Choroid plexus epithelial cell (primary cell): ENCODE measurements around the gene LTBP1.

Experiments used
- DNase-seq: peaks from one replicate; pipeline ENCODE4 v3.0.0-alpha.2; 2010; ENCODE audit warnings: low read depth
- H3K4me3 ChIP-seq: 2 replicates; pipeline ENCODE4 v1.5.1; 2011; ENCODE audit warnings: low read depth, mild to moderate bottlenecking, control low read depth, low read length, moderate library complexity
- CTCF ChIP-seq: conservative IDR thresholded peaks from 2 replicates; pipeline ENCODE4 v1.5.1; 2011; ENCODE audit warnings: low read depth, mild to moderate bottlenecking, control low read depth, inconsistent platforms, low read length, moderate library complexity

Gene LTBP1

DNA sequence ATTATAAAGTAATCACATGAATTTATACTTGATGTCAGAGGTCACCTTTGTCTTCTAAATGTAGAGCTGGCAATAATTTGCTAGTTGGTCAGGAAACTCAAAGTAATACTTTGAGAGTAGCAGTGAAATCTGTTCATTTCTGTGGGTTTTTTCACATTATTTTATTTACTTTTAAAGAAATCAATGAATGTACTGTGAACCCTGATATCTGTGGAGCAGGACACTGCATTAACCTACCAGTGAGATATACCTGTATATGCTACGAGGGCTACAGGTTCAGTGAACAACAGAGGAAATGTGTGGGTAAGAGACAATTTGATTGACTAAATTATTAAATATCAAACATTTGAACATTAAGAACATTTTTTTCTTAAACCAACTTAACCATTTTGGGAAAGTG lies 326.7 kb downstream of the LTBP1 start:
- no peak for TF ChIP-seq CTCF
- no peak for DNase-seq
- no peak overlapping the region for H3K4me3 ChIP-seq

- no peak for DNase-seq
- no peak for TF ChIP-seq CTCF
- no peak overlapping the region for H3K4me3 ChIP-seq
Measured at GRCh38 chr2:33274524-33274923, 327.8 kb downstream of the LTBP1 start.

GRCh38 chr2:33275689-33276444 lies 329.1 kb downstream of the LTBP1 start:
- peak; percentile 98 for DNase-seq
- TF ChIP-seq CTCF = no peak
- H3K4me3 ChIP-seq = no peak overlapping the region

DNA sequence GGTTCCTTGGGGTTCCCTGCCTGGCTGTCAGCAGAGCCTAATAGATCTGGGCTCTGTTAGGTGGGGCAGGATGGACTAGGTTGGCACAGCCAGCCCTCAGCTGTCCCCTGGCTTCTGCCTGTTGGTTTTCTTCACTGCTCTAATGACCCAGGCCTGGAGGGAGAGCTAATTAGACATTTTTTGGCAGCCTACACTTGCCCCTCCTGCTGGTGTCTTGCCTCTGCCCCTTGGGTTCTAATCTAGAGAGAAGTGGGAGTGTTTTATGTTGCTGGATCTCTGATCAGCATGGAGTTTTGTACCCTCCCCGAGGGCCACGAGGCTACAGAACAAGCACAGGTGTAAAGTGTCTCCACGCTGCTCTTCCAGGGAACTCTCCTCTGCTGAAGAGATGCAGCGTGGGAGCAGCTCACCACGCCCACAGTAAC lies 330.3 kb downstream of the LTBP1 start:
- no peak overlapping the region for H3K4me3 ChIP-seq
- TF ChIP-seq CTCF = no peak
- no peak for DNase-seq

DNA sequence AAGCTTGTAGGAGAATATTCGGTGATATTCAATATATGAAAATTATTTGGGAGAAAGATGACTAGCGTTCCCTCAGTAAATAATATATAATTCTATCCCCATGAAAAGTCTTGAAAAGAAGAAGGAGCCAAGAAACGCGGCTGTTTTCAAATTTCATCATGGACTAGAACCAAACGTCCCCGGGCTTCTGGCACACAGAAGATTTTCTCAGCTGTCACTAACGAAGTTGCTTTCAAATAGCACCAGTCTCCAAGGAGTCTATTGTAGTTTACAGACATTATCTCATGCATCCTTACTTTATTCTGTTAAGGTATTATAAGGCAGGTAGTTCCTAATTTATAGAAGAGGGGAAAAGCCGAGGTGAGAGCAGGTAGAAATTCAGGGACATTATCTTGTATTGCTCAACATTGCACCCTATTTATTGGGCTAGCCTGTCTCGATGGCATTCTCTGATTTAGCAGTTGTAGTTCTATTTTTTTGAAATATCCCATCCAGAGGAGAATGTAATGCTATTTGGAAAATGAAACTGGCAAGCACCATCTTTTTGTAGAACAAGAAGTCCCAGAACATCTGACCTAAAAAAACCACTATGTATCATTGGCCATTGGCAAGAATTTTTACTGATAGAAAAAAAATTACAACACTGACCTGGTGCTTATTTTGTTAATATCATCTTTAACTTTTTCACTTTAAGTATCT lies 331.6 kb downstream of the LTBP1 start:
- DNase-seq = peak; percentile 53
- no peak for TF ChIP-seq CTCF
- H3K4me3 ChIP-seq = no peak overlapping the region

DNA sequence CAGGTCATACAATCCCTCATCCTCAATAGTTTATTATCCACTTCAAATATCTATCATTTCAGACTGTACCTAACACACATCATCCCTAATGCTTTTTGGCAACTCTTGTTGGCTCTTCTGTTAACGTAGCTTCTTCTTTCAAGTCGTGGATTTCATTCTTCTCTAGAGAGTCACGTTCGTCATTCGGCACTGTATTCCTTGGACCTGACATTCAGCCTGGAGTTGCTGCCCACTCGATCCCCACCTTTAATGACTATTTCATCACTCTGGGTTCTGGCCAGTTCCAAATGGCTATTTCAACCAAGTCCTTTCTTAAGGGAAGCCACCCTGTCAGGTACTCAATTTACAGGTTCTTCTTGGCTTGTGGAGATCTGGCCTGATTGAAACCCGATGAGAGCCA lies 337.5 kb downstream of the LTBP1 start:
- TF ChIP-seq CTCF = no peak
- H3K4me3 ChIP-seq = no peak overlapping the region
- DNase-seq = no peak
